Hematopoietic multipotent progenitor cell treated with erythropoietin and hydrocortisone succinate and interleukin-3 and kit ligand, for 6 days (in vitro differentiated cells): Measurements from ENCODE around the gene AGAP4.
A peak's percentile ranks its signal among the peaks of the same experiment; 100 is the strongest.
"Not testable (repeated sequence)": the region's sequence is repeated elsewhere in the genome, so short reads cannot be mapped to it uniquely, and the experiment has no call there.

Experiments
- DNase-seq: peaks from one replicate; pipeline ENCODE4 v3.0.0-alpha.2; 2015

AGAP4 gene

DNA sequence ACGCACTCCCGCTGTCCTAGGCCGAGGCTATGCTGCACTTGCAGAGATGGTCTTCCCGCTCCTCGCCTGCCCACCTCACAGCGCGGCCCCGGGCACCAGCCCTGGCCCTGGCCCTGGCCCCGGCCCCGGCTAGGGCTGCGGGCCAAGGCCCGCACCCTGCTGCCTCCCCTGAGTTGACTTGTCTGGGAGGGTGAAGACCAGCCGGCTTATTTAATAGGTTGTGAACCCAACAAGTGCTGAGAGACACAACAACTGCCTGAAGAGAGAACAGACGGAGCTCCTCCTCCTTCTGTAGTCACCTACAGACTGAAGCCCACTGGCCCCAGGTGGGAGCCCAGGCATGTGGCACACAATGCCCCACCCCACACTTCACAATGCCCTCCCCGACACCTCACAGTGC, at the start of gene AGAP4:
AGAP4 (minus strand) TSS at position 101 of the 400 bp plus-strand sequence. CDS start 153 bp downstream, outside the sequence.
- DNase-seq, result not testable (repeated sequence)

DNA sequence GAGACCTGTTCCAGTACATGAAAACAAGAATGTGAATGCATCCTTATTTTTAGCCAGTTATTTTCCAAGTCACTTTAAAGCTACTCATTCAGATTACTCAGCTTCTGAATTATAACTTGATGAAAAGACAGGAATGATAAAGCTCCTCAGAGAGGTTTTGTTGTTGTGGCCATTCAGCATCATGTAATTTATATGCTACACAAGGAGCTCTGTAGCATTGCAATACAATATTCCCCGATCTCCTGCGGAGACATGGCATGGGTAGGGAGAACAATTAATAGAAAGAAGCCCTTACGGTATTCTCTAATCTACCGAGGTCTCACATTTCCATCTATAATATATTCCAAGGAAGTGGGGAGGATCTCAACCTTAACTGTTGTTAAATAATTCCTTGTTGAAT, 43.4 kb upstream of the AGAP4 start:
- not testable (repeated sequence) for DNase-seq

DNA sequence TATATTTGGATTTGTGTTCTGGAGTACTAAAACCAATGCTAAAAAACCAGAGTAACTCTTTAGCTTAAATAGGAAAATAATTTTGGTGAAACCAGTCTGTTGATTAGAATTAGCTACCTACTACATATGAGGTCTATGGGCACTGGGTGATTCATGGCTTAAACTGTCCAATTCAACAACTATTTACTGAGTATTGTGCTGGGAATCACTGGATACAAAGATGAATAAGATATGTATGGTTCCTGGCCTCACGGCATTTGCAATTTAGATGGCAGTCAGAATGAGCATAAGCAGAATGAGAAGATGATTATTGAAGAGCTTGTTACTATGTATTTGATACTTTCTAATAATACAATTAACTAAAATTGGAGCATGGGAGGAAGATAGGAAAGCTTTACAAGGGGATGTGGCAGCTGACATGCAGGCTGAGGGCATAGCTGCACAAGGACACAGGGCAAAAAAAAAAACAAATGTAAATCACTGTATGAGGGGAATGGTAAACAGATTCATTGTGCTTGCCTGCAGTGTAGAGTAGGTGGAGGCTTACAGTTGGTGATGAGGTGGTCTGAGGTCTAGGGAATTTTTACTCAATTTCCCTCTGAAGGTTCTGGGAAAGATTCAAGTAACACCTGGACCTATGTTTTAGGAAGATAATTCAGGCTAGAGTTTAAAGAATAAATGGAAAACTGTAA, 42.4 kb upstream of the AGAP4 start:
- DNase-seq, result not testable (repeated sequence)

DNA sequence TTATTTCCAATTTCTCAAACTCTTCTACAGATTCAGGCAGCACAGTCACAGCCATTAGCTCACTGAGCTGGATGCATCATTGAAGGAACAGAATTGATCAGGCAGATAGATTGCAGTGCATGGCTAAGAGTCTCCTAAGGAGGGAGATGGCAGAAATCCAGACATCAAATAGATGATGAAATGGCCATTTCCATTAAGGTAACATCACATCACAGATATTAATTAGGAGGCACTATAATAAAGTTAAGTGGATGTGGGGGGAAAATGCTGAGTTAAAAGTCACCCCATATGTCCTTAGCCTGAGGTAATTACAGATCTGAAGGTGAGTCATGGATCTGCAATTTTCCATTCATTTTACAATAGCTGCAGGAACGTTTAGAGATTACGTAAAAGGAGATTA, 35.6 kb upstream of the AGAP4 start:
- DNase-seq, result not testable (repeated sequence)

DNA sequence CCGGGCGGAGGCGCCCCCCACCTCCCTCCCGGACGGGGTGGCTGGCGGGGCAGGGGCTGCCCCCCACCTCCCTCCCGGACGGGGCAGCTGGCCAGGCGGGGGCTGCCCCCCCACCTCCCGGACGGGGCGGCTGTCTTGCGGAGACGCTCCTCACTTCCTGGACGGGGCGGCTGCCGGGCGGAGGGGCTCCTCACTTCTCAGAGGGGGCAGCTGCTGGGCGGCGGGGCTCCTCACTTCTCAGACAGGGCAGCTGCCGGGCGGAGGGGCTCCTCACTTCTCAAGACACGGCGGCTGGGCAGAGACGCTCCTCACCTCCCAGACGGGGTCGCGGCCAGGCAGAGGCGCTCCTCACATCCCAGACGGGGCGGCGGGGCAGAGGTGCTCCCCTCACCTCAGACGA, 18.1 kb upstream of the AGAP4 start:
- not testable (repeated sequence) for DNase-seq

DNA sequence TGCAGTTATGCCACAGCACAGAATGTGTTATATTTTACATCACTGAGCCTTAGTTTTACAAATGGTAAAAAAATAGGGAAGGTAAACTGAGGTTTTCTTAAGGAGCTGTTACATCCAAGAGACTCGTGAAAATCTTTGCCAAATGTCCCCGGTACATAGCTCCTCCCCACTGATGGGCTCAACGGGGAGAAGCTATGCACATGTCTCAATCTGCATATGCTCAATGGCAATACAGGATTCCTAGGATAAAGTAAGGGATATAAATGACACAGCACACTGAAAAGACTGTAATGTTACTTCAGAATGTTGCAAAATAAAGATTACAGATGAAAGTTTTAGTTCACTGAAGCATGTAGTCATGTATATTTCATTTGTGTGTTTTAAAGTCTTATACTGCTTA, 17.0 kb upstream of the AGAP4 start:
- not testable (repeated sequence) for DNase-seq

DNA sequence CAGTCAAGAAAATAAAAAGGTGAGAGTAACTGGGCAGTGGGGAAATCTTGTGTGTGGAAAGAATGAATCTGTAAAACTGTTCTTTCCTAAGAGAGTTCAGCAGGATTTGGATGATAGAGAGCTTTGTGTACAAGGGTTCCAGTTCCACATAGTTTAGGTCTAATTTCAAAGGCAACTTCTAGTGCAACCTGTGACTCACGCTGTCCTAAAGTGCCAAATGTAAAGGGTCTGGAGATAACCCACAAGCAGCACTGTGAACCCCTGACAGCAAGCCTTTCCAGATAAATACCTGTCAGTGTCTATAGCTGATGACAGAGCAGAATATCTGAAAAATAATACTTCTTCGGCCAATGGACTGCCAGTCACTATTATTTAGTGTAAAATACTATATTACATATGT, 16.3 kb upstream of the AGAP4 start:
- DNase-seq, result not testable (repeated sequence)

DNA sequence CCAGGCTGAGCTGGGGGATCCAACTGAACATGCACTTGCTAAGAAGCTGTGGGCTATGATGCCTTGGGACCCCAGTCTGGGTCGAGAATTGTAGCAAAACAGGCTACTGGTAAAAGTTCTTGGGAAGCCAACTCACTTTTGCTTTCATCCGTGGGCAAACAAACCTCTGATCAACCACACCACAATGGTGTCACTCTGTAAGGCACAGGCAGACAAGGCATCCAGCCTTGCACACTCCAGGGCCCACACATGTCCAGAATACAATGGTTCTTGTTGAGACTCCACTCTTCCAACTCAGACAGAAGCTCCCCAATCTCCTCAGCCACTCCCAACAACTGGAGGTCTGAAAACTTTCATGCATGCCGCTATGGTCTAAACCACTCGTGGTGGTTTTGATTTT, 10.6 kb upstream of the AGAP4 start:
- not testable (repeated sequence) for DNase-seq

DNA sequence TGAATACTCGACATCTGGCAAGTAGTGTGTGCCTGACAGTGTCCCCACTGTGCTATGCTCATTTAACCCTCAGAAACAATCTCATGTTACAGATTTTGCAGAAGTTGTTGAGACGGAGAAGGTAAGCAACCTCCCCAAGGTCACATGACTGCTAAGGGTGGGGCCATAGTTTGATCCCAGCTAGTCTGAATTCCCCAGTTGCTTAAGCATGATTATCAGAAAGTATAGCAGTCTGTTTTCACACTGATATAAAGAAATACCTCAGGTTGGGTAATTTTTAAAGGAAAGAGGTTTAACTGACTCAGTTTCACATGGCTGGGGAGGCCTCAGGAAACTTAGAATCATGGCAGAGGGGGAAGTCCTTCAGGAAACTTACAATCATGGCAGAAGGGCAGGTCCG, 1.2 kb upstream of the AGAP4 start:
- peak; percentile 30 for DNase-seq

DNA sequence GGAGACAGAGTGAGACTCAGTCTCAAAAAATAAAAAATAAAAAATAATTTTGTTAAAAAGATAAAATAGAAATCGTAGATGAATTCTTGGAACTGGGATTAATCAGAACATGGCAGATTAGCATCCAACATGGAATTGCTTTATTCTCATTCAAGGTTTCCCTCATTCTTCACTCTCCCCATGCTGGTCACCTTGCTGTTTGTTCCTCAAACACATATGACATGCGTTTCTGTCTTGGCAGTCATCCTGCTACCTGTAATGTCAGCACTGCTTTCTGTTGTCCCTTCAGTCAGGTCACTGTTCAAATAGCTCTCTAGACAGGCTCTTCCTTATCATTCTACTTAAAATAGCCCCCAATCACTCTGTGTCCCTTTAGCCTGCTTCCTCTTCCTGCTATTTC, 24.4 kb downstream of the AGAP4 start:
- DNase-seq, result not testable (repeated sequence)

DNA sequence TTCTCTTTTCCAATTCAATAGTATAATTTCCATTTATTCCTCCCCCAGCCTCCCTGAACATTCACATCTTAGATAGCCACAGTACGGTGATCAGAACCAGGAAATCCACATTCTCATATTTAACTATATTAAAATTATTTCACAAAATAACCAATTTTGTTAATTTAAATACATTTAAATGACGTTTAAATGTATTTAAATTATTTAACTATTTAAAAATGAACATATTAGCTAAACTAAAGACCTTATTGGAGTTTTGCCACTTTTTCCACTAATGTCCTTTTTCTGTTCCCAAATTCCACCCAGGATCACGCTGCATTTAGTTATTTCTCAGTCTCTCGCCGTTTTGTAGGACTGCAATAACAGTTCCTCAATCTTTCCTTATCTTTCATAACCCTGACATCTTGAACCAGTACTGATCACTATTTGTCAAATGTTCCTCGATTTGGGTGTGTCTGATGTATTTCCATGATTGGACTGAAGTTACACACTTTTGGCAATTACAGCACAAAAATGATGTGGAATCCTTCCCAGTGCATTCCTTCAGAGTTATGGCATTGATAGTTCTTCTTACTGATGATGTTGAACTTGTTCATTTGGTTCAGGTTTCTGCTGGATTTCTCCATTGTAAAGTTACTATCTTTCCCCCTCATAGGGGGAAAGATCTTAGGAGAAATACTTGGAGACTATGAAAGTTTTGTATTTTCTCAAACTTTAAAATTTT, 27.0 kb downstream of the AGAP4 start:
- not testable (repeated sequence) for DNase-seq

DNA sequence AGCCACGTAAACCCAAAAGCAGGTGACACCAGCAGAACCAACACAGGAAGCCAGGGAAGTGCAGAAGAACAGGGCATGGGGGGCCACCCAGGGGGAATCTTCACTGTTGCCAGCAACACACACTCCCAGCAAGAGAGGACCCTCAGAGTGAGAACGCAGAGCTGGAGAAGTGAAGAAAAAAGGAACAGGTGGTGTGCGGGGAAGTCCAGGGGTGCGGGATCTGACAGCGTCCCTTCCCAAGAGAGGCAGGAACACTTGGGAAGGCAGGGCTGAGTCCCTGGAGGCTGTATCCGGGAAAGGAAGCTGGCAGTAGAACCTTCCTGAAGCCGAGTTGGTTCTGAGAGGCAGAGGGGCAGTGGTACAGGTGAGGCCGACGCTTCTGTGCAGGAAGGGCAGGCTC, 27.7 kb downstream of the AGAP4 start:
- no peak for DNase-seq

DNA sequence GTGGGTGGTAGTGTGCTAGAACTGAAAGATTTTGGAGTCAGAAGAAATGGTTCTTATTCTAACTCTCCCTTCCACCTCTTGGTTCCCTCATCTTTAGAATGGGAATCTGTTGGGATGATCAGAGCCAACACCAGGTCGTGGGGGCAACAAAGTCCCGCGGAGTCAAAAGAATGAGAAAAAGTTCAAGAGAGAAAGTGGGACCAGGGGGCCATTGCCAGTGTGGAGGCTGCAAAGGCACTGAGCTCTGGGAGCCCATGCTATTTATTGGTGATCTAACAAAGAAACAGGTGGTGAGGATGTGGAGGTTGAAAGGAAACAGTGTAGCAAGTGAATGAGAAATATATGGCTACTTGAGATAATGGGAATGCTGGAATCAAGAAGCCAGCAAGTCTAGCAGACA, 29.4 kb downstream of the AGAP4 start:
- DNase-seq, result no peak

DNA sequence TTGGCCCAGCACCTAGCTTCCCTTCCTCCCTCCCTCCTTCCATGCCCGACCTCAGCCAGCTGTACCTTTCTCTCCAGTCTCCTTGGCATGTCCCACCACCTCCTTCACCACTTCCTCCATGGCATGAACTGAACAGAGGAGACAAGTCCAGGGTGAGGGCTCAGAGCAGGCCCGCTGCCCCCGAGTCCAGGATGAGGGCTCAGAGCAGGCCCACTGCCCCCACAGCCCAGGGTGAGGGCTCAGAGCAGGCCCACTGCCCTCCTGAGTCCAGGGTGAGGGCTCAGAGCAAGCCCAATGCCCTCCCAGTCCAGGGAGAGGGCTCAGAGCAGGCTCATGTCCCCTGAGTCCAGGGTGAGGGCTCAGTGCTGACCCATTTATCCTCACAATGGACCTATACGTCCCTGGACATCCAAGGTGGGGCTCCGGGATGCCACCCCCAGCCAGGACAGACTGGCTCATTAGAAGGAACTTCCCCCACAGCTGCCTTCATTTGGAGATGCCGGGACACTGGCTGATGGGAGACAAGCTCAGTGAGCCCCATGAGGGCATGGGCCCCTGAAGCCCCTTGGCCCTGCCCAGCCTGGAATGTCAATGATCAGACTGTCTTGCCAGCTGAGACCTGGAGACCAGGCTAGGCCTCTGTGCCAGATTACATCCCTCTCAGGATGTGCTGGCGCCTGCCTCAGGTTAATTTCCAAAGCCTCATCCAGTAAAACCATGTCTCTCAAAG, 30.0 kb downstream of the AGAP4 start:
- no peak for DNase-seq

DNA sequence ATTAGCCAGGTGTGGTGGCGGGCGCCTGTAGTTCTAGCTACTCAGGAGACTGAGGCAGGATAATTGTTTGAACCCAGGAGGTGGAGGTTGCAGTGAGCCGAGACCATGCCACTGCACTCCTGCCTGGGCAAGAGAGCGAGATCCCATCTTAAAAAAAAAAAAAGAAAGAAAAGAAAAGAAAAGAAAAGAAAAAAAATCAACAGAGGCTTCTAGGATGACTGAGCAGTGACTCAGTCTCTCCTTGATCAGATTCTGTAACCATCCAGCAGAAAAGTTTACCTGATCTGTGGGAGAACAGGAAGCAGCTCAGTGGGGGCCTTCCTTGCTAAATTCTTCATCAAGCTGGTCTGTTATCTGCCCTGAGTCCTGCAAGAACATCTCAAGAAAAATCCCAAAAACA, 33.2 kb downstream of the AGAP4 start:
- not testable (repeated sequence) for DNase-seq

DNA sequence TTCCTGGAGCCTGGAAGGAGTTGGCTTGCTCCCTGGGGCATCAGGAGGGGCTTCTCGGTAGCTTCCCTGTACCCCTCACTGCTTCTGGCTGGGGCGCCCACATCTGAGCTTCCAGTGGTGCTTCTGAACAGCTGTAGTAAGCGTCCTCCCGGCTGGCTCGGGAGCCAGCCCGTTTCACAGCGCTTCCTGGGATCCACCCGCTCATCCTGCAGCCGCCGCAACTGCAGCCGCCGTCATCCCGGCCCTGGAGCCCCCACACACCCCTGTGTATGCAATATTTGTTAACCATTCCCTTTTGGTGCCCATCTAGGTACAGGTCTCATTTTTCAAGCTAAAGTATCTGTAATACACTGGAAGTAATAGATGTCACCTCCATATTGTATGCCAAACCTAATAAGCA, 34.3 kb downstream of the AGAP4 start:
- DNase-seq, result not testable (repeated sequence)

DNA sequence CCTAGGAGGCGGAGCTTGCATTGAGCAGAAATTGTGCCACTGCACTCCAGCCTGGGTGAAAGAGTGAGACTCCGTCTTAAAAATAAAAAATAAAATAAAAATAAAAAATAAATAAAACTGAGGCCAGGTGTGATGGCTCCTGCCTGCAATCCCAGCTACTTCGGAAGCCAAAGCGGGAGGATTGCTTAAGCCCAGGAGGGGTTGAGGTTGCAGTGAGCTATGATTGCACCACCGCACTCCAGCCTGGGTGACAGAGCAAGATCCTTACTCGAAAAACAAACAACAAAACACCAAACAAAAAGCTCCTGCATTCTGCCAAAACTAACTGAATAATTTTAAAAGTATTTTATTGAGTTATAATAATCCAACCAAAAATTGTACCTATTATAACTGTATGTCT, 36.2 kb downstream of the AGAP4 start:
- no peak for DNase-seq

DNA sequence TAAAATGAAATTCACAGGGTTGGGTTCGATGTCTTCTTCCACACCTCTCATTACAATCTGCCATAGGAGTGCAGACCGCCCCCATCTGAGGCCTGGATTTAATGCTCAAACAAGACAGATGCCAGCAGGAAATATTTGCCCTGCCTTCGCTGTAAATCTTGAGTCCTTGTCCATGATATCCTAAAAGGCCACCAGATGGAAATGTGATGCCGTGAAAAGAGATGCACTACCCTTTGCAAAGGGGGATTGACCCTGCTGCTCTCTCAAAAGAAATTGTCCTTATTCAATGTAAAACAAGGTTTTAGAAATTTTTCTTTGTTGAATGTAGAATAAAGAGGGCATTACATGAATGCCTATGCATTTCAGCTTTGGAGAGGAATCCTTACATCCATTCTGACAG, 37.5 kb downstream of the AGAP4 start:
- DNase-seq, result peak; percentile 10

DNA sequence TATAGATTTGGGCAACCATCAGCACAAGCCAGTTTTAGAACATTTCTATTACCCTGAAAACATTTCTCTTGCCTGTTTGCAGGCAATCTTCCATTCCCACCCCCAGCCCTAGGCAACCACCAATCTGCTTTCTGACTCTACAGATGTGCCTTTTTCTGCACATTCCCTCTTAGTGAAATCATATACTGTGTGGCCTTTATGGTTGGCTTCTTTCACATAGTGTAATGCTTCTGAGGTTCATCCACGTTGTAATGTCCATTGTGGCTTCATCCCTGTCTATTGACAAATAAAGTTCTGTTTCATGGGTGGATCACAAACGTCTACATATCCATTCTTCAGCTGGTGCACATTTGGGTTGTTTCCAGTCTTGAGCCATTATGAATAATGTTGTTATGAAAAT, 42.3 kb downstream of the AGAP4 start:
- DNase-seq, result not testable (repeated sequence)

DNA sequence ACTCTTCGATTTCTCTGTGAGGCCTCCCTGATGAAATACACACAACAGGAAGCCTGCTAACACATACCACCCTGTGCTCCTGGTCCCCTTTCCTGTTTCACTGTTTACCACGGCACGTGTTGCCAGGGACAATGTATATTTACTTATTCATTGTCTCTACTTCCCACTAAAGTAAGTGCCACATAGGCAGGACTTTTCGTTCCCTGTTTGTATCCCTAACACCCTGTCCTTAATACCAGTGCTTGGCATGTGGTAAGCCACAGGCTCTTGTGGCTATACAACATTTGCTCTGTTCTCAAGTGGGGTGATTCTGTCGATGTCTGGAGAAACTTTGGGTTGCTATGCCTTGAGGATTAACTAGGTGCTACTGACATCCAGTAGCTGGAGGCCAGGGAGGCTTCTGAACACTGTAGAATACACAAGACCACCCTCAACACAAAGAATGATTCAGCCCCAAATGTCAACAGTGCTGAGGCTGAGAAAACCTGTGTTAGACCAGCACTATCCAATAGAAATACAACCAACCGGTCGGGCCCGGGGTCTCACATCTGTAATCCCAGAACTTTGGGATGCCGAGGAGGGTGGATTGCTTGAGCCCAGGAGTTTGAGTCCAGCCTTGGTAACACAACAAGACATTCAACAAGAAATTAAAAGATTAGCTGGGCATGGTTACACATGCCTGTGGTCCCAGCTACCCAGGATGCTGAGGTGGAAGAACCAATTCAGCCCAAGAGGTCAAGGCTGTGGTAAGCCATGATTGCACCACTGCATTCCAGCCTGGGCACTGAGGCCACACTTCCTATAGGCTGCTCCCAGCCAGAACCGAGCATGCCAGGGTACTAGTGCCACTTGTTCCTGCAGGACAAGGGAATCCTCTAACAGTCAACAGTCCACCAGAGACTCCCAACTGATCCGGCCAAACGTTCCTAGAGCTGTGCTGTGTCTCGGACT, 44.0 kb downstream of the AGAP4 start:
- DNase-seq, result peak; percentile 5

DNA sequence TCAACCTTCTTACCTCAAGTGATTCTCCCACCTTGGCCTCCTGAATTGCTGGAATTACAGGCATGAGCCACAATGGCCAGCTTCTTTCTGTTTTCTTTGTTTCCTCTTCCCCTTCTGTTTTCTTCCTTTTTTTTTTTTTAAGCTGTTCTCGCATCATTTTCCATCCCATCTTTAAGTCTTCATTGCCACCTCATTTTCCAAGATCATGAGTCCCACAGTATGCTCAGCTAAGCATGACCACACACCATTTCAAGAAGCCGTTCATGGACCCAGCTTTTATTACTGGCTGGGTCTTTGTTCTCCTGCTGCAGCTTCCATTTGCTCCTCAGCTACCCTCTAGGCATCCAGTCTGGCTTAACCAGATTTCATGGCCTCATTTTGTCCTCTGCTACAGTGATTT, 52.5 kb downstream of the AGAP4 start:
- DNase-seq, result not testable (repeated sequence)

DNA sequence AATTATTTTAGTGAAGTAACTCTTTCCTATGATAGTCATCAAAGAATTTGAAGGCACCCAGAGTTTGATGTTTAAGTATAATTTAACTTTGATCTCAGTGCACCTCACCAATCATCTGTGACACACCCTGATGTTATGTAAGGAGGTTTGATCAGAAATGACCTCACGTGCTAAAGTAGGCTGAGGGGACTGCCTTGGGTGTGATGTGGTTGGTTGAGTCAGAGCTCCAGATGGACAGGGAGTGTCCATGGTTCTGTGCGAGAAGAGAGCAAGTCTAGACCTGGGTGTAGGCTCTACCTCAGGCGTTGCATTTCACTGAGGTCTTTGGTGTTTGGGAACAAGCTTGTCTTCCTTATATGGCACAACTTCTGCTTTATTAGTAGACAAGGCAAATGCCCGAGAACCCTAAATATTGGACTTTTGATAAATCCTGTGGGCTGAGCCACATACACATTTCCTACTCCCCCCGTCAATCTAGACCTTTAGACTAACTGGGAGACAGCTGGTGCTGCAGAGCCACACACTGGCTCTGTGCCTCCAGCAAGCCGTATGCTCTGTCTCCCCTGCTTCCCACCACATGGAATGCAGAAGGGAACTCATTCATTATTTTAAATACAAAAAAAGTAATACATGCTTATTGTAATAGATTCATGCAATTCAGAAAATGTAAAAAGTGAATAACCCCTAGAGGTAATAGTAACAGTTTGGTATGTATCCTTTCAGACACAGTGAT, 56.4 kb downstream of the AGAP4 start:
- DNase-seq, result not testable (repeated sequence)
